HG03280 (cell line): ENCODE results near the gene SNX21.

Experiments
- ATAC-seq: cut with Tn5 transposase; IDR thresholded peaks from one replicate; pipeline ENCODE4 v1.9.1; 2021; ENCODE audit warnings: mild to moderate bottlenecking, moderate library complexity; ENCODE audit not compliant: unreplicated experiment

Gene SNX21

GRCh38 chr20:45878076-45878761 lies 44.6 kb downstream of the SNX21 start:
- no peak for ATAC-seq

- peak; percentile 99 for ATAC-seq
Measured at GRCh38 chr20:45880988-45881788, 47.6 kb downstream of the SNX21 start, which contains the start of gene ZSWIM1. ZSWIM1 (plus strand) TSS chr20:45881227; CDS start chr20:45882593, 1,366 bp downstream.

- no peak for ATAC-seq
Measured at GRCh38 chr20:45882469-45883099, 49.0 kb downstream of the SNX21 start.

GRCh38 chr20:45883100-45883469 lies 49.5 kb downstream of the SNX21 start:
- no peak for ATAC-seq

GRCh38 chr20:45886590-45887345 lies 53.2 kb downstream of the SNX21 start:
- no peak for ATAC-seq

GRCh38 chr20:45887346-45887715 lies 53.7 kb downstream of the SNX21 start, which contains the start of gene SPATA25:
SPATA25 (minus strand) TSS chr20:45887622; CDS start chr20:45887590, 32 bp downstream.
- no peak for ATAC-seq

GRCh38 chr20:45888681-45889080 lies 55.1 kb downstream of the SNX21 start:
- ATAC-seq, result no peak

GRCh38 chr20:45890077-45890984 lies 56.7 kb downstream of the SNX21 start:
- ATAC-seq, result peak; percentile 31

GRCh38 chr20:45890985-45891983 lies 57.7 kb downstream of the SNX21 start, which contains the start of the genes CTSA and NEURL2:
CTSA (plus strand) TSS chr20:45891335; CDS start chr20:45891569, 234 bp downstream.
NEURL2 (minus strand) TSS chr20:45891208; CDS start chr20:45890991, 217 bp downstream.
- peak; percentile 79 for ATAC-seq

GRCh38 chr20:45892049-45892825 lies 58.6 kb downstream of the SNX21 start:
- ATAC-seq, result no peak
